ENCODE data around the gene NOX3.

NOX3 gene

GRCh38 chr6:155436981-155437749 lies 18.5 kb downstream of the NOX3 start:
- H3K27ac ChIP-seq, result no peak overlapping the region
- no peak for DNase-seq (ENCODE audit: low read depth, low spot score)

- no peak for DNase-seq (ENCODE audit: low read depth, low spot score)
- no peak overlapping the region for H3K27ac ChIP-seq
These were observed 20.7 kb downstream of the NOX3 start for GRCh38 chr6:155434829-155435423.

- DNase-seq (ENCODE audit: low read depth, low spot score), result no peak
- H3K27ac ChIP-seq, result no peak overlapping the region
These were observed 21.5 kb downstream of the NOX3 start for GRCh38 chr6:155434096-155434495.

- DNase-seq (ENCODE audit: low read depth, low spot score), result no peak
- H3K27ac ChIP-seq, result no peak overlapping the region
These were observed 23.3 kb downstream of the NOX3 start for GRCh38 chr6:155432293-155432692.

GRCh38 chr6:155429321-155429893 lies 26.2 kb downstream of the NOX3 start:
- DNase-seq (ENCODE audit: low read depth, low spot score), result no peak
- no peak overlapping the region for H3K27ac ChIP-seq

GRCh38 chr6:155426408-155426945 lies 29.2 kb downstream of the NOX3 start:
- H3K27ac ChIP-seq, result no peak overlapping the region
- no peak for DNase-seq (ENCODE audit: low read depth, low spot score)

- no peak for DNase-seq (ENCODE audit: low read depth, low spot score)
- H3K27ac ChIP-seq, result no peak overlapping the region
These were observed 31.5 kb downstream of the NOX3 start for GRCh38 chr6:155424181-155424580.

GRCh38 chr6:155422635-155423034 lies 33.0 kb downstream of the NOX3 start:
- DNase-seq (ENCODE audit: low read depth, low spot score), result no peak
- no peak overlapping the region for H3K27ac ChIP-seq

- no peak overlapping the region for H3K27ac ChIP-seq
- no peak for DNase-seq (ENCODE audit: low read depth, low spot score)
These were observed 35.1 kb downstream of the NOX3 start for GRCh38 chr6:155420492-155420891.

GRCh38 chr6:155419161-155419560 lies 36.5 kb downstream of the NOX3 start:
- H3K27ac ChIP-seq, result no peak overlapping the region
- no peak for DNase-seq (ENCODE audit: low read depth, low spot score)

GRCh38 chr6:155418017-155418761 lies 37.5 kb downstream of the NOX3 start:
- H3K27ac ChIP-seq, result peak overlapping the region; percentile 34
- peak; percentile 10 for DNase-seq (ENCODE audit: low read depth, low spot score)

GRCh38 chr6:155417454-155417853 lies 38.2 kb downstream of the NOX3 start:
- no peak for DNase-seq (ENCODE audit: low read depth, low spot score)
- H3K27ac ChIP-seq, result no peak overlapping the region

GRCh38 chr6:155415953-155416352 lies 39.7 kb downstream of the NOX3 start:
- no peak overlapping the region for H3K27ac ChIP-seq
- no peak for DNase-seq (ENCODE audit: low read depth, low spot score)

- no peak overlapping the region for H3K27ac ChIP-seq
- no peak for DNase-seq (ENCODE audit: low read depth, low spot score)
These were observed 41.6 kb downstream of the NOX3 start for GRCh38 chr6:155414049-155414448.

- no peak overlapping the region for H3K27ac ChIP-seq
- no peak for DNase-seq (ENCODE audit: low read depth, low spot score)
These were observed 43.3 kb downstream of the NOX3 start for GRCh38 chr6:155412335-155412734.

- no peak for DNase-seq (ENCODE audit: low read depth, low spot score)
These were observed 44.2 kb downstream of the NOX3 start for GRCh38 chr6:155411154-155412052.

GRCh38 chr6:155409391-155409790 lies 46.2 kb downstream of the NOX3 start:
- no peak for DNase-seq (ENCODE audit: low read depth, low spot score)

More at GRCh38 chr6:155411154-155412052, 44.2 kb downstream of the NOX3 start:
- no peak overlapping the region for H3K27ac ChIP-seq

GRCh38 chr6:155408981-155409380 lies 46.7 kb downstream of the NOX3 start:
- DNase-seq (ENCODE audit: low read depth, low spot score), result no peak
- no peak overlapping the region for H3K27ac ChIP-seq

More at GRCh38 chr6:155409391-155409790, 46.2 kb downstream of the NOX3 start:
- no peak overlapping the region for H3K27ac ChIP-seq

GRCh38 chr6:155408231-155408630 lies 47.4 kb downstream of the NOX3 start:
- DNase-seq (ENCODE audit: low read depth, low spot score), result no peak
- H3K27ac ChIP-seq, result no peak overlapping the region

- H3K27ac ChIP-seq, result no peak overlapping the region
- DNase-seq (ENCODE audit: low read depth, low spot score), result no peak
These were observed 48.8 kb downstream of the NOX3 start for GRCh38 chr6:155406801-155407200.
